Myocyte (in vitro differentiated cells): ENCODE results near the gene ADA. TPM values are rescaled to one million over a fixed set of nuclear protein-coding genes. Genes with fewer than 3 reads are reported as not detected.
"Not testable (repeated sequence)": the region's sequence is repeated elsewhere in the genome, so short reads cannot be mapped to it uniquely, and the experiment has no call there.

Experiments used
- DNase-seq: peaks from one replicate; pipeline ENCODE4 v3.0.0-alpha.2; 2012; ENCODE audit warnings: low read depth
- total RNA-seq: library from RNA; depleted of rRNA; stranded (reverse); fragments of >200 nt; gene quantifications from 2 replicates; pipeline ENCODE4 v1.2.3, GENCODE V29; 2014

Gene ADA
- total RNA-seq, 1 donor from 2014 or later: 1.4 TPM

DNA sequence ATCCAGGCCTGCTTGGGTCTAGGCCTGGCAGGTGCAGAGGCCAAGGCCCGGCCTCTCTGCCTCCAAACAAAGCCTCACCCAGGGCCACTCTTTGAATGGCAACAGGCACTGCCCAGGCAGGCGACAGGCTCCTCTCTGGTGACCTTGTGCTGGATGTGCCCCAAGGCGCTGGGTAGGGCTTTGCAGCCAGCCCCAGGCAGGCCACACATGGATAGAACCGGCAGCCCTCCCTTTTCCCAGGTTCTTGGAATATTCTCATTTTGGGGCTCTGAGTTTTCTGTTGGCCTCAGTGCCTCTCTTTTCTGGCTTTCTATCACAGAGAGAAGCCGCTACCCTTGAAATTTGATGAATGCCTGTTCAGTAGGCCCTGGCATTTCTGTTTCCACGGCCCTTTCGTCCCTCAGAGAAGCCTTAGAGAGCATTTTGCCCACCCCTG is 50.2 kb downstream of the ADA start:
- DNase-seq: no peak

DNA sequence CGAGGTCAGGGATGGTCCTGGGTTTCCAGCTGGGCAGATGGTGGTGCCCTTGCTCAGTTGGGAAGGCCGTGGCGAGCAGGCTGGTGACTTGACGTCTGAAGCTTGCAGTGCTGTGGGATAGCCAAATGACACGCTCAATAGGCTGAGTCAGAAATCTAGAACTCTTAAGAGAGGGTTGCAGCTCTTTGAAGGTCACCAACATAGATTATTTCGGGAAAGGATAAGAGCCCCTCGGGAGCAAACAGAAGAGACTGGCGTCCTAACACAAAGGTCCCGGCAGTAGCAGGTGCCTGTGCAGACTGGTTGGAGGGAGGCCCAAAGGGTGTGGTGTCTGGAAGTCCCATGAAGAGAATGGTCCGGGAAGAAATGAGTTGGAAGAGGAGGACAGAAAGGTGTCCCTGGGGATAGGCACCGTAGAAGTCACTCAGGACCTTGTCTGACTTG is 50.7 kb downstream of the ADA start:
- peak; percentile 73 for DNase-seq

DNA sequence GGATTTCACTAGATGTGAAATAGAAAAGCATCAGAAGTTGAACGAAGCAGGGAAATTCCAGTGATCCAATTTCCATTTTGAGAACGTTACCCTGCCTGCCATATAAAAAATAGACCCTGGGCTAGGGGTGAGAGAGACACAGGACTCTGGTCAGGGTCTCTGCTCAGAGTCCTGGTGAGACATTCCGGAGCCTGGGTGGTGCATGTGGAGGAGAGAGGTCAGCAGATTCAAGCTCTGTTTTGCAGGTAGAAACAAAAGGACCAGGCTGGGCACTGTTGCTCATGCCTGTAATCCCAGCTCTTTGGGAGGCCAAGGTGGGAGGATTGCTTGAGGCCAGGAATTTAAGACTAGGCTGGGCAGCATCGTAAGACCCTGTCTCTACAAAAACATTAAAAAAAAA is 51.2 kb downstream of the ADA start:
- DNase-seq: no peak

- peak; percentile 71 for DNase-seq
Observed at GRCh38 chr20:44599715-44600114, 51.8 kb downstream of the ADA start.

GRCh38 chr20:44598423-44599305 is 52.8 kb downstream of the ADA start:
- no peak for DNase-seq

GRCh38 chr20:44597930-44598329 is 53.6 kb downstream of the ADA start:
- no peak for DNase-seq

DNA sequence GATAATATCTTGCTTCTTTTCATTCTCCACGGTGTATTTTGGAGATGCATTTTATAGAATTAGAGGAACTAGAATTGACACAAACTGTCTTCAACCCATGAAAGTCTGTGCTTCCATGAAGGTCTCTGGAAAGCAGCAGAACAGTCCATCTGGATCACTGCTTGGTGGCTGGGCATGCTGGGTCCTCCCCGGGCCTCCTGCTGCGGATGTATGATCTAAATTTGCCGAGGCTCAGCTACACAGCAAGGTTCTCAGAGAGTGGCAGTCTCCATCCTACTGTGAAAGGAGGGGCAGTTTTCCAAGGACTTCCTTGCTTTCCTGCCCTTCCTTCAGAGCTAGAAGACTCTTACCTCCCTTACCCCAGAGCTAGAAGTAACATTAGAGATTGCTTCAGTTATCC is 54.0 kb downstream of the ADA start:
- no peak for DNase-seq

GRCh38 chr20:44596876-44597275 is 54.6 kb downstream of the ADA start:
- no peak for DNase-seq

GRCh38 chr20:44596010-44596409 is 55.5 kb downstream of the ADA start:
- no peak for DNase-seq

DNA sequence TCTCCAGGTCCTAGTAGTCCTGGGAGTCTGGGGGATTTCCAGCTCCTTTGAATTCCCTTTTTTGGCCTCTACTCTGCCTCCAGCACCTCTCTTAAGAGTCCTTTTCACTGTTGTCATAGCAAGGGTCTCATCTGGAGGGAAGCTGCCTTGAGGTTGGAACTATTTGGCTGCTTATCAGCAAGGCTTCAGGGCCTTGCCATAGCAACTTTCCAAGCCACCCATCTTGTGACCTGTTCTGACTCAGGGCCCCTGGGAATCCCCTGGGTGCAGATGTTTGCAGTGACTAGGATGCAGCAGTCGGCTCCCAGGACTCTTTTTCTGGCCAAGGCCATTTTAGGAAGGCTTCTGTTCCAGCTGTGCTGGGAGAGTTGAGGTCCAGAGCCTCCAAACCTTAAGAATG is 56.8 kb downstream of the ADA start:
- no peak for DNase-seq

DNA sequence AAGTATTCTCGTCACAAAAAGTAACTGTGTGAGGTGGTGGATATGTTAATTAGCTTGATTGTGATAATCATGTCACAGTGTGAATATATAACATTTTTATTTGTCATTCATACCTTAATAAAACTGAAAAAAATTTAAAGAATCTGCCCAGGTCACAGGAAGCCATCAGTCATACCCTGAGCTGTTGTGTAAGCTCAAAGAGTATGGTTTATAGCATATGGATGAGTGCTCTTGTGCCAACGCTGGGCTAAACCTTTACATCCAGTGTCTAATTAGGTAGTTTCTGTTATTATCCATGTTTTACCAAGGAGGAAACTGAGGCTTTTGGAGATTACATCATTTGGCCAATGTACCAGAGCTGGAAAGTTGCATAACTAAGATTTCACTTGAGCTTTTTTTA is 57.7 kb downstream of the ADA start:
- DNase-seq: no peak

DNA sequence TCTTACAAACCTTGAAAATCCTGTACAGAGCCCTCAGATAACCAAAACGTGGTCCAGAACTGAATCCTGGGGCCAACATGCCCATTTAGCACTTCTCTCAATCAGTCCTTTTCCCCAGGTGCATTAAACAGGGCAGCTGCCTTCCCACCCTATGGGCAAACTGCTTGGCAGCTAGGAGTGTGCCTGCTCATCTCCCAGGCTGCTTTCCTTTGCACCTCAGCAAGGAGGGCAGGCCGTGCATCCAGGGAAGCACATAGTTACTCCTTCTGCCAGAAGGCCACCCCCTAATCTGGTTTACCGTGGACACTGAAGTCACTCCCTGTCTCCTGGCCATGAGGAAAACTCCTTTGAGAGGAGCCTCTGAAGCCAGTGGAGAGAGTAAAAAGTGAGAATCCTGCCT is 59.1 kb downstream of the ADA start:
- DNase-seq: no peak

DNA sequence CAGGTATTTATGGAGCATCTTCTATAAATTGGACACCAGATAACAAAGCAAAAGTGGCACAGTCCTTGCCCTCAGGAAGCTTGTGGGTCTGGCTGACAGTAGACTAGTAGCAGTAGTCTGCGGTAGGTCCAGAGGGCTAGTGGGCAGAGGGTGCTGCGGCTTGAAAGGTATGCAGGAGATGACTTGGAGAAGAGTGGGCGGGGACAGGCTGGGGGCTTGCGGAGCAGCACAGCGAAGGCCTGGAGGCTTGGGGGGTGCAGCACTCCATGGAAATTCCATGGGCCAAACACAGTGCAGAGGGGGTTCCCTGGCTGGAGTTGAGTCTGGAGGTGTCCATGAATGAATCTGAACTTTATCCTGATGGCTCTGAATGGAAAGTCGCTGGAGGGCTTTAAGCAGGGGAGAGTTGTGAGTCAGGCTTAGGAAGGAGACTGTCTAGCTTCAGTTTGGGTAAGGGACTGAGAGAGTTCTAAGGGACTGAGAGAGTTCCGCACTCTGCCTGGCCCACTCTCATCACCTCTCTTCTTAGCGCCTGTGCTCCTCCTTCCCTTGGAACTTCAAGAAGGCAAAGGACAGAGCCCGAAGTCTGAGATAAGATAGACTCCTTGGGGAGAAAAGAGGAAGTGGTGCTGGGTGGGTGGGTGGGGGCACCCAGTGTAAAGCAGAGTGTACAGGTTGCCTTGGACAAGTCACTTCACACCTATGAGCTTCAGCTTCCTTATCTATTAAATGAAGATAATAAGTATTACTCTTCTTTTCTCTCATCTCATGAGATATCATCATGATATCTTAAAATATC is 60.3 kb downstream of the ADA start:
- no peak for DNase-seq

DNA sequence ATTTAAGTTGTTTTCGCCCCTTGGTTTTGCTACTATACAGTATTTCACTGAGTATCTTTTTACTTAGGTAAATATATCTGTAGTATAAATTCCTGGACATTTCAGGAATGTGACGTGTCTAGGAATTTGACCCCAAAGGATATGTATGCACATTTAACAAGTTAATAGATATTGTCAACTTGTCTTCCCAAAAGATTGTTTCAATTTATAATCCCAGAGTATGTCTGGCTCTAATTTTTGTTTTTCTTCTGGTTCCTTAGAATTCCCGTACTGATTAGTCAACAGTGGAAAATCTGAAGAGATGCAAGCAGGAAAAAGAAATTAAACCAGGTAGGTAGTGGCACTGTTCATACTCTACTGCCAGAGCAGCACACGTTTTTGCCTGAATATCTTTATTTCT is 62.0 kb downstream of the ADA start:
- no peak for DNase-seq

- DNase-seq: not testable (repeated sequence)
Observed at GRCh38 chr20:44588321-44588720, 63.2 kb downstream of the ADA start.

DNA sequence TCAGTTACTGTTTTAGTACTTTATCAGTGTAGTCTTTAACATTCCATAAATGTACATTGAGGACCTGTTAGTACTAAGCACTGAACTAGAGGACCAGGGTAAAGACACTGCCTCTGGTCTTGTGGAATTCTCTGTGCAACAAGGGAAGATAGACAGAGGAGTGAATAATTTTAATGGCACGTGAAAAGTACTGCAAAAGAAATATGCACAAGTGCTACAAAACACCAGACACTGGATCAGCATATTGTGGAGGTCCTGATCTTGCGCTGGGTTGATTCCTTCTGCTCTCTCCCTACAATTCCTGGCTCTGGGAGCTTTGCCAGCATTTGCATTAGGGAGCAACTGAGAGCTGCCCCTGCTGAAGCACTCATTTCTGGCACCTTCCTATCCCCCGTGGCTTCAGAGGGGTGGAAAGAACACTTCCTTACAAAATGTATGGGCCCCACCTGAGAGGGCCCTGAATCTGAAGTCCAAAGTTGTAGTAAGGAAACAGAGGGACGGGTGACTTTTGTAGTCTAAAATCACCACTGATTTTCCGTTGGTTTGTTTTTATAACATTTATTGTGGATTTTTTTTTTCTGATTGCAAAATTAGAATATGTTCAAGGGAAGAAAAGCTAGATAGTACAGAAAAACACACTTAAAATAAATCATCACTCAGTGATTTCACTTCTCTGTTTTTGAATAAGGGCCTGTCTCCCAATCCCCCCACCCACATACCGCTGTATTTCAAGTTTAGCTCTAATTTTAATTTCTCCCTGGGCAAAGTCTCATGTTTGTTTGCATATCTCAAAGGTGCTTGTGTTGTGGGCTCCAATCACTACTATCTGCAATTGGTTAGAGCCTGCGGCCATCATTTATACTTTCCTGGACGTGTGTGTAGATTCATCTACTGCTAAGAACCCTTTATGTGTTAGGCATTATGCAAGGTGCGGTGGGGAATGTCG is 64.2 kb downstream of the ADA start:
- DNase-seq: no peak

GRCh38 chr20:44586289-44586911 is 65.1 kb downstream of the ADA start:
- no peak for DNase-seq

DNA sequence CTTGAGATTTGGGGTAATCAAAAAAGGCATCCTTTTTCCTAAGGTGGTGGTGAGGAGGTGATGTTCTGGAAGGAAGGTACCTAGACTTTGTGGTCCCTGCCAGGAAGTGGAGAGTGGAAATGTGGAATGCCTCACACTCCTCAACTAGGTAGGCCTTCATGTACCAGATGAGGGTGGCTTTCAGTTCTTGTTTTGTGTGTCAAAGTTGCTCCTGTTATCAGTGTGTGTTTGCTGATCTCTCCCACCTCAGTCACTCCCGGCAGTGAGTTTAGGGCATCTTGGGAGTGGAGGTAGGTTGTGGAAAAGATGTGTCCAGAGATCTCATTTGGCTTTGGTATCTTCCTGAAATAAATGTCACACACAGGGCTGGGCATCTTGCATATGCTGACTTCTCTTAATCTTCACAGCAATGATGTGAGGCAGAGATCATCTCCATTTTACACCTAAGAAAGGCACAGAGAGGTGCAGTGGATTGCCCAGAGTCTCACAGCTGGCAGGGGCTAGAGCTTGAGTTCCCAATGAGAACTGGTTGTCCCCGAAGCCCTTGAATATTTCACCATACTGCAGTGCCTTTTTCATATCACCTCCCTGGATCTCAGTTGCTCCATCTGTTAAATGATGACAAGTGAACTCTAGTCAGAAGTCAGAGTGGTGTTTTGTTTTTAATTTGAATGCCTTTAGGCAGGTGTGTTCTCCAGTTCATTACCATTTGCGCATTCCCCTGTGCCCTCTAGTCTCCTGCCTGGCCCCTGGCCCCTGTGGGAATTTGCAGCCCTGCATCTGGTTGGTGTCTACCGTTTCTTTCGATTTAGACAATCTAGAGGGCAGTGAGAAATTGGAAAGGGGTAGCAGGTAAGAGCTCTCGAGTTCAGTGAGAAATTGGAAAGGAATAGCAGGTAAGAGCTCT is 66.2 kb downstream of the ADA start:
- DNase-seq: no peak

DNA sequence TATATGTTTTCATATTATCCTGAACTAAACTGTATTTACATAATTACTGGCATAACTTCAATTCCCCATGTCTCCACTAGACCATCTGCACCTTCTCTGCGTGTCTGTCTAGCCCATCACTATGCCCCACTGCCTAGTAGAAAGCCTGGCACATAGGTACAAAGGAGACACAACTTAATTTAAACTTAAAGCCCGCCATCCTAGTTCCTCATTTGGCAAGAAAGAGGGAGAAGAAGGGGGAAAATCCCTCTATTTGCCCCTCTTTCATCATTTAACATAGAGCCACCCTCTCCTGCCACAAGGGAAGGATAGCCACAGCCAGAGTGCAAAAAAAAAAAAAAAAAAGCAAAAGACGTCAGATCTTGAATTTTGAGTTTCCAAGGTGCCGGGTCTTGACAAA is 67.3 kb downstream of the ADA start:
- no peak for DNase-seq

DNA sequence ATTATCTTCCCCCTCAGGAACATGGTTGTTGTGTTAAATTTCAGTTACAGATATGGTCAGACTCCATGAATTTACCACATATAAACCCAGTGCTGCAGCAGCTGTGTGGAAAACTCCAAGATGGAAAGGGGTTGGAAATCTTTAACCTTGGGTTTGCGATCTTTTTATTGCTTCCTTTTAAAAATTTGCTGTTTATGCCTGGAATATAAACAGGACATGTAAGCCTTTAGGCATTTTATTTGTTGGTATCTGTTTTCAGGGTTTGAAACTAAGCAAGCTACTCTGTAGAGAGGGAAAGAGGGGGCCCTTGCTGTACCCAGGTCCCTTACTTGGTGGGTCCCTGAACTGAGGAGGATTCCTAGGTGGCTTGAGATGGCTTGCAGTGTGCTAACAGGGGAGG is 68.3 kb downstream of the ADA start:
- DNase-seq: peak; percentile 43
